OCI-LY7 (cell line): ENCODE results near the gene RNF167. TPM values are rescaled to one million over a fixed set of nuclear protein-coding genes. Genes with fewer than 3 reads are reported as not detected.
A peak's percentile ranks its signal among the peaks of the same experiment; 100 is the strongest.

Experiments
- BruUV-seq: library from RNA; stranded (reverse); fragments of 400-500 nt; replicated peaks from 2 replicates; lab custom pipeline; 2021; lab: Mats Ljungman, UMichigan
- CTCF ChIA-PET: fragments of 300-600 bp; sonication (Branson Sonifier 250); formaldehyde crosslinking; loops from one replicate; lab custom pipeline; 2022; ENCODE audit warnings: antibody characterized with exemption; ENCODE audit not compliant: unreplicated experiment; lab: Charles Lee
- POLR2A ChIA-PET: fragments of 300-600 bp; sonication (Branson Sonifier 250); formaldehyde crosslinking; loops from one replicate; lab custom pipeline; 2022; ENCODE audit warnings: antibody characterized with exemption; lab: Charles Lee
- DNase-seq: peaks from one replicate; pipeline ENCODE4 v3.0.0-alpha.2; 2015; ENCODE audit warnings: low spot score
- H2AFZ ChIP-seq: fragments of 200-600 bp; sonication (generic), shearing (Covaris generic); 2 replicates; pipeline ENCODE4 v1.6.1; 2014; ENCODE audit warnings: mild to moderate bottlenecking, antibody characterized with exemption, low read length, moderate library complexity
- H3K27ac ChIP-seq: fragments of 200-600 bp; sonication (generic); 2 replicates; pipeline ENCODE4 v1.5.1; 2014; ENCODE audit warnings: mixed run types, low read depth, mild to moderate bottlenecking, moderate library complexity, low read length, inconsistent platforms; ENCODE audit not compliant: poor library complexity, severe bottlenecking
- H3K36me3 ChIP-seq: fragments of 200-600 bp; sonication (generic); 2 replicates; pipeline ENCODE4 v1.6.1; 2014; ENCODE audit warnings: mild to moderate bottlenecking, antibody characterized with exemption, low read length, moderate library complexity, mixed read lengths; ENCODE audit not compliant: insufficient read depth
- H3K4me1 ChIP-seq: fragments of 200-600 bp; sonication (generic); 2 replicates; pipeline ENCODE4 v1.5.1; 2014; ENCODE audit warnings: mild to moderate bottlenecking, low read length; ENCODE audit not compliant: insufficient read depth, poor library complexity, severe bottlenecking
- H3K4me2 ChIP-seq: fragments of 200-600 bp; sonication (generic); 2 replicates; pipeline ENCODE4 v1.6.1; 2014; ENCODE audit warnings: mild to moderate bottlenecking, low read length
- H3K4me3 ChIP-seq: fragments of 200-600 bp; sonication (generic); 2 replicates; pipeline ENCODE4 v1.5.1; 2014; ENCODE audit warnings: mild to moderate bottlenecking, low read depth, low read length; ENCODE audit not compliant: poor library complexity, severe bottlenecking
- H3K79me2 ChIP-seq: fragments of 200-600 bp; sonication (generic); 2 replicates; pipeline ENCODE4 v1.6.1; 2016; ENCODE audit warnings: low read depth, mild to moderate bottlenecking, low read length, moderate library complexity, mixed read lengths; ENCODE audit not compliant: insufficient read depth
- H3K9me2 ChIP-seq: fragments of 200-600 bp; sonication (generic); 2 replicates; pipeline ENCODE4 v1.6.1; 2016; ENCODE audit warnings: mild to moderate bottlenecking, low read length, mixed read lengths; ENCODE audit not compliant: insufficient read depth
- H3K9me3 ChIP-seq: fragments of 200-600 bp; sonication (generic); 2 replicates; pipeline ENCODE4 v1.6.1; 2014; ENCODE audit warnings: mild to moderate bottlenecking, mixed run types, low read length, mixed read lengths
- H4K20me1 ChIP-seq: fragments of 200-600 bp; sonication (generic); 2 replicates; pipeline ENCODE4 v1.6.1; 2014; ENCODE audit warnings: mild to moderate bottlenecking, antibody characterized with exemption, low read length, moderate library complexity, mixed read lengths; ENCODE audit not compliant: insufficient read depth
- CTCF ChIP-seq: fragments of 200-600 bp; sonication (generic); conservative IDR thresholded peaks from 2 replicates; pipeline ENCODE4 v1.5.1; 2014; ENCODE audit warnings: mild to moderate bottlenecking, antibody characterized with exemption, low read length, moderate library complexity, mixed read lengths
- EZH2phosphoT487 ChIP-seq: fragments of 200-600 bp; sonication (generic); IDR thresholded peaks from 2 replicates; pipeline ENCODE4 v1.6.1; 2018; ENCODE audit warnings: low read depth, borderline replicate concordance, mild to moderate bottlenecking, mixed run types, antibody characterized with exemption, low read length, moderate library complexity, mixed read lengths
- intact Hi-C: fragments of 100-400 bp; cut with micrococcal nuclease; formaldehyde crosslinking; loops from one replicate; pipeline ENCODE4 v1.10.0; 2022; ENCODE audit not compliant: unreplicated experiment
- total RNA-seq, 2 experiments: library from RNA; depleted of rRNA in 1 of 2; stranded (reverse); fragments of >200 nt in 1 of 2; shearing (Covaris generic) in 1 of 2; gene quantifications; 2 replicates each; pipeline ENCODE4 v1.2.3, GENCODE V29; 2014 to 2022

RNF167 gene
- total RNA-seq, 2 experiments from 2014 or later, result 46.5 to 124 TPM

GRCh38 chr17:4942760-4943508, 2.9 kb downstream of the RNF167 start:
- peaks cover 68% of the 10 kb centered on the region for H3K4me1 ChIP-seq
- DNase-seq, result no peak
- H3K36me3 ChIP-seq, result peaks cover 81% of the 10 kb centered on the region
- intact Hi-C loops, result loop anchor here (10.0 kb wide), 1 partner anchor 252 kb away; the partner anchor contains the start of gene ZNF594
- H3K4me2 ChIP-seq, result peak overlapping the region; percentile 97
- POLR2A ChIA-PET, result no interaction called here
- H3K4me3 ChIP-seq, result peak overlapping the region; percentile 95
- peaks cover 85% of the 10 kb centered on the region for H3K79me2 ChIP-seq
- CTCF ChIA-PET, result no interaction called here
- BruUV-seq, result no TSS peak
- peak overlapping the region; percentile 99 for H3K27ac ChIP-seq
- H3K9me2 ChIP-seq, result no peaks in the 10 kb centered on the region
- H2AFZ ChIP-seq, result no peak overlapping the region
- H3K9me3 ChIP-seq, result no peaks in the 10 kb centered on the region
- peaks cover 19% of the 10 kb centered on the region for H4K20me1 ChIP-seq
- TF ChIP-seq EZH2phosphoT487, result no peak
- TF ChIP-seq CTCF, result no peak

GRCh38 chr17:4944163-4944553, 4.1 kb downstream of the RNF167 start:
- intact Hi-C loops, result loop anchor here (10.0 kb wide), 1 partner anchor 251 kb away; the partner anchor contains the start of gene ZNF594
- peak overlapping the region; percentile 97 for H3K4me2 ChIP-seq

More at GRCh38 chr17:4944163-4944553, 4.1 kb downstream of the RNF167 start:
- no peak for TF ChIP-seq EZH2phosphoT487
- no peak for TF ChIP-seq CTCF
- Histone ChIP-seq H2AFZ (no peak overlapping the region), H3K4me1 (peaks cover 57% of the 10 kb centered on the region), H3K79me2 (peaks cover 79% of the 10 kb centered on the region), H3K4me3 (peak overlapping the region; percentile 100), H3K9me2 (no peaks in the 10 kb centered on the region), H3K9me3 (no peaks in the 10 kb centered on the region), H3K36me3 (peaks cover 79% of the 10 kb centered on the region), H3K27ac (peak overlapping the region; percentile 99), H4K20me1 (peaks cover 19% of the 10 kb centered on the region)
- DNase-seq, result peak; percentile 68
- ChIA-PET CTCF (no interaction called here), POLR2A (no interaction called here)
- no TSS peak for BruUV-seq
